Astrocyte of the cerebellum (primary cell): ENCODE data around the gene PAQR4.

ENCODE experiments used
- DNase-seq: peaks from one replicate; pipeline ENCODE4 v3.0.0-alpha.2; 2011; ENCODE audit warnings: low read depth
- H3K4me3 ChIP-seq: 2 replicates; pipeline ENCODE4 v1.5.1; 2011; ENCODE audit warnings: mild to moderate bottlenecking, low read depth, low read length, moderate library complexity
- in situ Hi-C: cut with HindIII; loops from 2 replicates; pipeline ENCODE4 v1.10.0; 2017; ENCODE audit warnings: low sequenced_read_pairs
- TF ChIP-seq, protein P1 (sequence below): IDR thresholded peaks from 2 replicates; pipeline ENCODE4 v1.5.1; 2012; ENCODE audit warnings: low read length, low read depth, moderate library complexity, mild to moderate bottlenecking; ENCODE audit errors: missing control alignments

The PAQR4 gene

DNA sequence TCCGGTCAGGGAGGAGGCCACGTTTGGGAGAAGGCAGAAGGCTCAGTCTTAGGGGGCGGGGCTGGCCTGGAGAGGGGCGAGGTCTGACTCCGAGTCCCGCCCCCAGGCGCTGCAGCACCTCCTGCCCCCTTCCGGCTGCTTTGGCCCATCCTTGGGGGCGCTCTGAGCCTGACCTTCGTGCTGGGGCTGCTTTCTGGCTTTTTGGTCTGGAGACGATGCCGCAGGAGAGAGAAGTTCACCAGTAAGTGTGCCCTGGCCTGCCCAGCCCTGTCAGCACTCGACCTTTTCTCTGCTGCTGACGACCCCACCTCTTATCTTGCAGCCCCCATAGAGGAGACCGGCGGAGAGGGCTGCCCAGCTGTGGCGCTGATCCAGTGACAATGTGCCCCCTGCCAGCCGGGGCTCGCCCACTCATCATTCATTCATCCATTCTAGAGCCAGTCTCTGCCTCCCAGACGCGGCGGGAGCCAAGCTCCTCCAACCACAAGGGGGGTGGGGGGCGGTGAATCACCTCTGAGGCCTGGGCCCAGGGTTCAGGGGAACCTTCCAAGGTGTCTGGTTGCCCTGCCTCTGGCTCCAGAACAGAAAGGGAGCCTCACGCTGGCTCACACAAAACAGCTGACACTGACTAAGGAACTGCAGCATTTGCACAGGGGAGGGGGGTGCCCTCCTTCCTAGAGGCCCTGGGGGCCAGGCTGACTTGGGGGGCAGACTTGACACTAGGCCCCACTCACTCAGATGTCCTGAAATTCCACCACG lies 52.5 kb downstream of the PAQR4 start:
- in situ Hi-C loops: no loop called here
- DNase-seq: peak; percentile 91
- peak overlapping the region; percentile 93 for H3K4me3 ChIP-seq
- TF ChIP-seq, protein P1, sequence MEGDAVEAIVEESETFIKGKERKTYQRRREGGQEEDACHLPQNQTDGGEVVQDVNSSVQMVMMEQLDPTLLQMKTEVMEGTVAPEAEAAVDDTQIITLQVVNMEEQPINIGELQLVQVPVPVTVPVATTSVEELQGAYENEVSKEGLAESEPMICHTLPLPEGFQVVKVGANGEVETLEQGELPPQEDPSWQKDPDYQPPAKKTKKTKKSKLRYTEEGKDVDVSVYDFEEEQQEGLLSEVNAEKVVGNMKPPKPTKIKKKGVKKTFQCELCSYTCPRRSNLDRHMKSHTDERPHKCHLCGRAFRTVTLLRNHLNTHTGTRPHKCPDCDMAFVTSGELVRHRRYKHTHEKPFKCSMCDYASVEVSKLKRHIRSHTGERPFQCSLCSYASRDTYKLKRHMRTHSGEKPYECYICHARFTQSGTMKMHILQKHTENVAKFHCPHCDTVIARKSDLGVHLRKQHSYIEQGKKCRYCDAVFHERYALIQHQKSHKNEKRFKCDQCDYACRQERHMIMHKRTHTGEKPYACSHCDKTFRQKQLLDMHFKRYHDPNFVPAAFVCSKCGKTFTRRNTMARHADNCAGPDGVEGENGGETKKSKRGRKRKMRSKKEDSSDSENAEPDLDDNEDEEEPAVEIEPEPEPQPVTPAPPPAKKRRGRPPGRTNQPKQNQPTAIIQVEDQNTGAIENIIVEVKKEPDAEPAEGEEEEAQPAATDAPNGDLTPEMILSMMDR: peak; percentile 38

DNA sequence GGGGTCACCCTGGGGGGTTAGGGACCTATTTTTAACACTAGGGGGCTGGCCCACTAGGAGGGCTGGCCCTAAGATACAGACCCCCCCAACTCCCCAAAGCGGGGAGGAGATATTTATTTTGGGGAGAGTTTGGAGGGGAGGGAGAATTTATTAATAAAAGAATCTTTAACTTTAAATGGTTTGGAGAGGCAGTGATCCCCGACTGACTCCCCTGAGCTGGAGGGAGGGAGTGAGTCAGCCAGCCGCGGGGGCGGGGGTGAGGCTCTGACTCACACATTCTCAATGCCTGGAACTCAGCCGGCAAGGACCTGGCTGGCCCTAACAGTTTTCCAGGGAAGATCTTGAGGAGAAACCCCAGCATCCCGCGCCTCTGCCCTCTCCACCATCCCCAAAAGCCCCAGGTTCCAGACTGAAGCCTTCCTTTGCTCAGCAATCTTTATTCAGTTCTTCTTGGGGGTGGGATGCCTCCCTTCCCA lies 53.1 kb downstream of the PAQR4 start:
- H3K4me3 ChIP-seq: peak overlapping the region; percentile 93
- in situ Hi-C loops: no loop called here
- DNase-seq: peak; percentile 94
- TF ChIP-seq, protein P1: no peak

GRCh38 chr16:3022684-3023414 lies 53.7 kb downstream of the PAQR4 start:
- in situ Hi-C loops: no loop called here
- TF ChIP-seq, protein P1: no peak
- no peak for DNase-seq
- peak overlapping the region; percentile 93 for H3K4me3 ChIP-seq
